Heart left ventricle (tissue), 16 donors: Measurements from ENCODE around the gene CLIP2. TPM values are rescaled to one million over a fixed set of nuclear protein-coding genes. Genes with fewer than 3 reads are reported as not detected.

Source experiments
- ATAC-seq, 4 donors: fragments of 200-7000 bp; cut with Tn5 transposase; one replicate each; pipeline ENCODE4 v1.9.1; 2020 to 2022; ENCODE audit warnings: moderate library complexity in 4 of 4, mild to moderate bottlenecking in 3 of 4, moderate number of reproducible peaks in 1 of 4
- DNase-seq, 5 donors: peaks; one replicate each; pipeline ENCODE4 v3.0.0-alpha.2; 2020
- H3K27ac ChIP-seq, 12 donors: fragments of 200-600 bp; sonication (generic) in 4 of 12; one replicate each; pipeline versions ENCODE4 v1.5.0 to v1.8.0; 2016 to 2022; ENCODE audit warnings: mild to moderate bottlenecking in 2 of 12
- H3K27me3 ChIP-seq, 9 donors: fragments of 200-600 bp; sonication (generic) in 2 of 9; one replicate each; pipeline versions ENCODE4 v1.5.1 to v1.8.0; 2016 to 2022; ENCODE audit warnings: mild to moderate bottlenecking in 3 of 9
- H3K36me3 ChIP-seq, 9 donors: fragments of 200-600 bp; sonication (generic) in 2 of 9; one replicate each; pipeline versions ENCODE4 v1.5.0 to v1.8.0; 2018 to 2022; ENCODE audit warnings: mild to moderate bottlenecking in 2 of 9
- H3K4me1 ChIP-seq, 12 donors: fragments of 200-600 bp; sonication (generic) in 4 of 12; one replicate each; pipeline versions ENCODE4 v1.5.0 to v1.8.0; 2016 to 2022; ENCODE audit warnings: mild to moderate bottlenecking in 3 of 12
- H3K4me3 ChIP-seq, 12 donors: fragments of 200-600 bp; sonication (generic) in 4 of 12; one replicate each; pipeline versions ENCODE4 v1.5.0 to v1.8.0; 2017 to 2022; ENCODE audit warnings: mild to moderate bottlenecking in 9 of 12, moderate library complexity in 4 of 12
- H3K9me3 ChIP-seq, 12 donors: fragments of 200-600 bp; sonication (generic) in 4 of 12; one replicate each; pipeline versions ENCODE4 v1.5.0 to v1.8.0; 2016 to 2022; ENCODE audit warnings: mild to moderate bottlenecking in 1 of 12
- CTCF ChIP-seq, 12 donors: fragments of 200-600 bp; sonication (generic) in 4 of 12; IDR thresholded peaks; one replicate each; pipeline versions ENCODE4 v1.5.0 to v1.8.0; 2018 to 2022; ENCODE audit warnings: antibody characterized with exemption in 12 of 12, mild to moderate bottlenecking in 5 of 12
- POLR2A ChIP-seq, 2 donors: fragments of 450-650 bp; IDR thresholded peaks; one replicate each; pipeline ENCODE4 v1.6.1; 2017; ENCODE audit warnings: antibody characterized with exemption in 2 of 2, mild to moderate bottlenecking in 2 of 2, moderate library complexity in 2 of 2
- WGBS, 4 donors: extraction: QIAGEN DNeasy Blood & Tissue Kit in 2 of 4; methylation state at CpG; one replicate each; pipeline versions ENCODE4 v1.1.5 to v1.1.7; 2013 to 2018; 5-methylcytosine and 5-hydroxymethylcytosine counted together
- intact Hi-C, 10 donors: fragments of 100-400 bp; cut with DNase I; formaldehyde crosslinking; loops; one replicate each; pipeline versions ENCODE4 v1.11.1 to v1.14.2; 2022
- polyA plus RNA-seq, 2 donors: library from polyadenylated mRNA; stranded (reverse); fragments of 200-250 nt; gene quantifications; one replicate each; pipeline ENCODE4 v1.2.3, GENCODE V29; 2013
- total RNA-seq, 9 donors: library from RNA; depleted of rRNA in 2 of 9; stranded (reverse); fragments of >200 nt in 2 of 9; fragmentation: NEBNext Ultra II Directional in 3 of 9; extraction: Animal tissue kit (Norgen Biotek cat#: 25700) in 3 of 9; gene quantifications; one replicate each; pipeline versions ENCODE4 v1.1.0 to v1.2.4, GENCODE V29; 2016 to 2023
- donor health status: ischemic (EF 13 %, LVEDD 7.1; RV severe dilation, severe dysfunction).
- donor health status: healthy with polysubstance abuse.
- donor health status: DM: no; HTN: yes; CAD: no.
- donor health status: DM: no; HTN: no; CAD: no.
- donor health status: ischemic (EF 25% LVEDD 6.9; RV normal size, moderate dysfunction).
- donor health status: ischemic (EF 25% LVEDD 5.7; RV mildly dilated, moderate dysfunction).
- donor health status: healthy.
- donor health status: DM: yes; HTN: yes; CAD: no.
- donor health status: ischemic (EF 35%, LVEDD 5.7; RV mildly dilated, moderate dysfunction).
- donor health status: nonischemic (EF 11% LVEDD 7.7; RV severe dilation, severe dysfunction).
- donor health status: DM: yes; HTN: yes; CAD: no.
- donor health status: PGD.
- donor health status: ischemic (EF 29% LVEDD 5.4; RV normal size, mild dysfunction).
- donor health status: nonischemic (EF 23%, LVEDD 6.1; RV moderate dilation, normal function).

The CLIP2 gene
- total and polyA plus RNA-seq, 11 donors: 4.2 to 17.7 (median 9.0) TPM

- Histone ChIP-seq H3K9me3 (no peaks in the 10 kb centered on the region), H3K4me3 (peak overlapping the region in 11 of 12 donors; percentile 24 to 98 (median 83)), H3K36me3 (no peaks in the 10 kb centered on the region), H3K27me3 (no peaks in the 10 kb centered on the region), H3K27ac (peak overlapping the region in 7 of 12 donors; percentile 19 to 92 (median 74)), H3K4me1 (peaks cover 0 to 42% (median 21%) of the 10 kb centered on the region in 12 donors)
- TF ChIP-seq CTCF (IDR thresholded peaks at IDR 0.05) (no peak), POLR2A (IDR thresholded peaks at IDR 0.05) (no peak)
- ATAC-seq (peak in 2 of 4 donors; percentile 3 to 17), DNase-seq (no peak)
- intact Hi-C loops: loop anchor here in 3 of 10 donors (5.0 kb wide), 3 partner anchors 36 to 109 kb away; partner anchors contain the start of gene RFC2 (in 2 of the 3)
- WGBS, 4 donors: 46 to 57% (median 52%) methylated on average over 20 of the region's 20 CpGs
Measured at GRCh38 chr7:74288034-74288881, 949 bp upstream of the CLIP2 start.

GRCh38 chr7:74289659-74290552 is 699 bp downstream of the CLIP2 start:
- Histone ChIP-seq H3K9me3 (no peaks in the 10 kb centered on the region), H3K36me3 (no peaks in the 10 kb centered on the region), H3K27me3 (no peaks in the 10 kb centered on the region), H3K4me1 (peaks cover 0 to 54% (median 35%) of the 10 kb centered on the region in 12 donors), H3K4me3 (peak overlapping the region; percentile 60 to 98 (median 81)), H3K27ac (peak overlapping the region in 11 of 12 donors; percentile 57 to 92 (median 75))
- WGBS, 4 donors: 2 to 6% (median 4%) methylated on average over 42 to 60 of the region's 60 CpGs
- ATAC-seq (peak in 2 of 4 donors; percentile 7 to 16), DNase-seq (peak in 3 of 5 donors; percentile 46 to 52 (median 46))
- intact Hi-C loops: loop anchor here in 7 of 10 donors (1.0 to 10.0 kb wide), 8 partner anchors 19 to 107 kb away; partner anchors contain the start of gene RFC2 (in 4 of the 7)
- TF ChIP-seq POLR2A (IDR thresholded peaks at IDR 0.05): no peak
- no peak for TF ChIP-seq CTCF (IDR thresholded peaks at IDR 0.05)

- 32 to 48% (median 41%) methylated on average over 8 to 9 of the region's 9 CpGs for WGBS, 4 donors
- ATAC-seq: no peak
- H3K27me3 ChIP-seq: no peaks in the 10 kb centered on the region
- no peaks in the 10 kb centered on the region for H3K9me3 ChIP-seq
- intact Hi-C loops: loop anchor here in 5 of 10 donors (5.0 to 10.0 kb wide), 5 partner anchors 33 to 104 kb away; partner anchors contain the start of gene RFC2 (in 2 of the 5)
- H3K27ac ChIP-seq: peak overlapping the region in 5 of 12 donors; percentile 75 to 92 (median 83)
- TF ChIP-seq POLR2A (IDR thresholded peaks at IDR 0.05) (no peak), CTCF (IDR thresholded peaks at IDR 0.05) (no peak)
- H3K4me1 ChIP-seq: peaks cover 0 to 58% (median 41%) of the 10 kb centered on the region in 12 donors
- peak overlapping the region; percentile 60 to 98 (median 81) for H3K4me3 ChIP-seq
- H3K36me3 ChIP-seq: no peaks in the 10 kb centered on the region
- no peak for DNase-seq
Measured at GRCh38 chr7:74290553-74290950, 1.3 kb downstream of the CLIP2 start.
